Activated CD8-positive, alpha-beta memory T cell treated with anti-CD3 and anti-CD28 coated beads, Interleukin-2, amount 10 ng/mL, durations not matched to agents 7 days and 5 days (primary cell): ENCODE measurements around the gene LAMP1. TPM values are rescaled to one million over a fixed set of nuclear protein-coding genes. Genes with fewer than 3 reads are reported as not detected.
"Not testable (repeated sequence)": the region's sequence is repeated elsewhere in the genome, so short reads cannot be mapped to it uniquely, and the experiment has no call there.

Experiments used
- ATAC-seq: fragments of 150-1000 bp; cut with Tn5 transposase; one replicate; pipeline ENCODE4 v1.10.0; 2021; ENCODE audit warnings: moderate library complexity
- CTCF ChIA-PET: fragments of 350-600 bp; sonication (Branson Sonifier 250); formaldehyde crosslinking; loops from one replicate; lab custom pipeline; 2021; ENCODE audit warnings: antibody characterized with exemption; lab: Charles Lee
- DNase-seq: peaks from one replicate; pipeline ENCODE4 v3.0.0-alpha.2; 2020
- H3K27ac Mint-ChIP-seq: one replicate; pipeline ENCODE4 v1.8.0; 2021; ENCODE audit warnings: mild to moderate bottlenecking, mixed read lengths
- H3K27me3 Mint-ChIP-seq: one replicate; pipeline ENCODE4 v1.8.0; 2021; ENCODE audit warnings: mixed read lengths
- H3K36me3 Mint-ChIP-seq: one replicate; pipeline ENCODE4 v1.8.0; 2021; ENCODE audit warnings: mild to moderate bottlenecking, mixed read lengths
- H3K4me1 Mint-ChIP-seq: one replicate; pipeline ENCODE4 v1.8.0; 2021; ENCODE audit warnings: mixed read lengths
- H3K4me3 Mint-ChIP-seq: one replicate; pipeline ENCODE4 v1.8.0; 2021; ENCODE audit warnings: mild to moderate bottlenecking, moderate library complexity, mixed read lengths
- H3K9me3 Mint-ChIP-seq: one replicate; pipeline ENCODE4 v1.8.0; 2022; ENCODE audit warnings: low read depth, mixed read lengths
- total RNA-seq, 2 experiments: library from RNA; stranded (reverse); gene quantifications; one replicate each; pipeline ENCODE4 v1.2.3, GENCODE V29; 2021

The LAMP1 gene
- 10 to 100 TPM; 72.3 to 83.0 TPM for total RNA-seq

GRCh38 chr13:113296823-113297369, at the start of gene LAMP1:
Gene LAMP1 (plus strand): TSS chr13:113297239. CDS start chr13:113297435, 196 bp downstream.
- peak; percentile 97 for DNase-seq
- peaks cover 6% of the 10 kb centered on the region for H3K36me3 Mint-ChIP-seq
- H3K27me3 Mint-ChIP-seq = peaks cover 39% of the 10 kb centered on the region
- H3K9me3 Mint-ChIP-seq = no peaks in the 10 kb centered on the region
- H3K27ac Mint-ChIP-seq = peak within 1 kb of the TSS; percentile 98
- peak; percentile 83 for ATAC-seq
- H3K4me3 Mint-ChIP-seq = peak within 1 kb of the TSS; percentile 83
- CTCF ChIA-PET = interaction anchor here (1.2 kb wide), 2 partner anchors 20 to 88 kb away, joined by 3 read pairs; partner anchors contain the start of gene CUL4A
- peaks cover 34% of the 10 kb centered on the region for H3K4me1 Mint-ChIP-seq

GRCh38 chr13:113252516-113253095, 44.4 kb upstream of the LAMP1 start:
- no peak overlapping the region for H3K27ac Mint-ChIP-seq
- peaks cover 45% of the 10 kb centered on the region for H3K36me3 Mint-ChIP-seq
- no peaks in the 10 kb centered on the region for H3K27me3 Mint-ChIP-seq
- CTCF ChIA-PET = no interaction called here
- no peak overlapping the region for H3K4me3 Mint-ChIP-seq
- H3K9me3 Mint-ChIP-seq = no peaks in the 10 kb centered on the region
- DNase-seq = no peak
- H3K4me1 Mint-ChIP-seq = no peaks in the 10 kb centered on the region
- ATAC-seq = no peak

- peaks cover 44% of the 10 kb centered on the region for H3K36me3 Mint-ChIP-seq
- not testable (repeated sequence) for H3K9me3 Mint-ChIP-seq, DNase-seq, H3K27me3 Mint-ChIP-seq, H3K4me3 Mint-ChIP-seq, H3K4me1 Mint-ChIP-seq, H3K27ac Mint-ChIP-seq, ATAC-seq
- CTCF ChIA-PET = interaction anchor here (1.6 kb wide), 1 partner anchor 315 kb away, joined by 4 read pairs; no protein-coding TSS in a partner anchor
These were observed 39.1 kb upstream of the LAMP1 start for GRCh38 chr13:113257908-113258307.

GRCh38 chr13:113258321-113259054, 38.6 kb upstream of the LAMP1 start:
- DNase-seq (no peak), ATAC-seq (no peak)
- H3K4me1 Mint-ChIP-seq = no peaks in the 10 kb centered on the region
- no peaks in the 10 kb centered on the region for H3K9me3 Mint-ChIP-seq
- H3K36me3 Mint-ChIP-seq = peaks cover 43% of the 10 kb centered on the region
- CTCF ChIA-PET = interaction anchor here (1.6 kb wide), 1 partner anchor 315 kb away, joined by 4 read pairs; no protein-coding TSS in a partner anchor
- H3K4me3 Mint-ChIP-seq = no peak overlapping the region
- H3K27ac Mint-ChIP-seq = no peak overlapping the region
- H3K27me3 Mint-ChIP-seq = no peaks in the 10 kb centered on the region

- Mint-ChIP-seq H3K27me3 (no peaks in the 10 kb centered on the region), H3K9me3 (no peaks in the 10 kb centered on the region), H3K4me3 (no peak overlapping the region), H3K27ac (no peak overlapping the region), H3K4me1 (no peaks in the 10 kb centered on the region), H3K36me3 (peaks cover 35% of the 10 kb centered on the region)
- no peak for DNase-seq
- ATAC-seq = no peak
- CTCF ChIA-PET = no interaction called here
These were observed 36.0 kb upstream of the LAMP1 start for GRCh38 chr13:113260996-113261395.

GRCh38 chr13:113263016-113263415, 34.0 kb upstream of the LAMP1 start:
- H3K27ac Mint-ChIP-seq, H3K4me3 Mint-ChIP-seq, CTCF ChIA-PET, DNase-seq, ATAC-seq, H3K4me1 Mint-ChIP-seq, H3K9me3 Mint-ChIP-seq, H3K27me3 Mint-ChIP-seq: not testable (repeated sequence)
- peaks cover 21% of the 10 kb centered on the region for H3K36me3 Mint-ChIP-seq

- no peaks in the 10 kb centered on the region for H3K27me3 Mint-ChIP-seq
- H3K9me3 Mint-ChIP-seq = no peaks in the 10 kb centered on the region
- H3K36me3 Mint-ChIP-seq = no peaks in the 10 kb centered on the region
- H3K27ac Mint-ChIP-seq = no peak overlapping the region
- CTCF ChIA-PET = no interaction called here
- no peaks in the 10 kb centered on the region for H3K4me1 Mint-ChIP-seq
- no peak for ATAC-seq
- no peak overlapping the region for H3K4me3 Mint-ChIP-seq
- DNase-seq = no peak
These were observed 29.2 kb upstream of the LAMP1 start for GRCh38 chr13:113267642-113268405.

GRCh38 chr13:113272031-113272430, 25.0 kb upstream of the LAMP1 start:
- ATAC-seq = no peak
- Mint-ChIP-seq H3K36me3 (no peaks in the 10 kb centered on the region), H3K4me3 (no peak overlapping the region), H3K4me1 (no peaks in the 10 kb centered on the region), H3K27me3 (no peaks in the 10 kb centered on the region), H3K27ac (no peak overlapping the region), H3K9me3 (no peaks in the 10 kb centered on the region)
- CTCF ChIA-PET = no interaction called here
- no peak for DNase-seq

GRCh38 chr13:113272701-113273181, 24.3 kb upstream of the LAMP1 start:
- Mint-ChIP-seq H3K4me3 (no peak overlapping the region), H3K9me3 (no peaks in the 10 kb centered on the region), H3K4me1 (no peaks in the 10 kb centered on the region), H3K36me3 (no peaks in the 10 kb centered on the region), H3K27ac (no peak overlapping the region), H3K27me3 (no peaks in the 10 kb centered on the region)
- DNase-seq = no peak
- no peak for ATAC-seq
- CTCF ChIA-PET = no interaction called here

GRCh38 chr13:113273321-113273720, 23.7 kb upstream of the LAMP1 start:
- H3K4me1 Mint-ChIP-seq = no peaks in the 10 kb centered on the region
- ATAC-seq = no peak
- CTCF ChIA-PET = no interaction called here

GRCh38 chr13:113273851-113274590, 23.0 kb upstream of the LAMP1 start:
- ATAC-seq = no peak
- CTCF ChIA-PET = interaction anchor here (0.9 kb wide), 1 partner anchor 120 kb away, joined by 3 read pairs; no protein-coding TSS in a partner anchor
- H3K27ac Mint-ChIP-seq = no peak overlapping the region
- H3K9me3 Mint-ChIP-seq = peaks cover 4% of the 10 kb centered on the region
- peaks cover 2% of the 10 kb centered on the region for H3K27me3 Mint-ChIP-seq
- H3K4me3 Mint-ChIP-seq = no peak overlapping the region
- DNase-seq = no peak
- no peaks in the 10 kb centered on the region for H3K36me3 Mint-ChIP-seq
- H3K4me1 Mint-ChIP-seq = no peaks in the 10 kb centered on the region

More at GRCh38 chr13:113273321-113273720, 23.7 kb upstream of the LAMP1 start:
- DNase-seq = no peak
- Mint-ChIP-seq H3K27ac (no peak overlapping the region), H3K9me3 (no peaks in the 10 kb centered on the region), H3K27me3 (no peaks in the 10 kb centered on the region), H3K36me3 (no peaks in the 10 kb centered on the region), H3K4me3 (no peak overlapping the region)

GRCh38 chr13:113274721-113275120, 22.3 kb upstream of the LAMP1 start:
- CTCF ChIA-PET = interaction anchor here (0.9 kb wide), 1 partner anchor 119 kb away, joined by 3 read pairs; no protein-coding TSS in a partner anchor

More at GRCh38 chr13:113274721-113275120, 22.3 kb upstream of the LAMP1 start:
- Mint-ChIP-seq H3K4me1 (no peaks in the 10 kb centered on the region), H3K9me3 (peaks cover 5% of the 10 kb centered on the region), H3K27me3 (peaks cover 2% of the 10 kb centered on the region), H3K36me3 (no peaks in the 10 kb centered on the region), H3K27ac (no peak overlapping the region), H3K4me3 (no peak overlapping the region)
- DNase-seq (no peak), ATAC-seq (no peak)
